Lung (tissue), 12 donors: ENCODE data around the gene TAF6. TPM values are rescaled to one million over a fixed set of nuclear protein-coding genes. Genes with fewer than 3 reads are reported as not detected.

ENCODE experiments used
- ATAC-seq: fragments of 200-7000 bp; cut with Tn5 transposase; one replicate; pipeline ENCODE4 v1.9.1; 2020; ENCODE audit warnings: moderate number of reproducible peaks; ENCODE audit not compliant: insufficient read depth, low FRiP score
- DNase-seq, 3 donors: peaks; one replicate each; pipeline ENCODE4 v3.0.0-alpha.2; 2013 to 2017
- H3K27ac ChIP-seq, 2 donors: one replicate each; pipeline ENCODE4 v1.5.1; 2013; ENCODE audit warnings: mild to moderate bottlenecking in 2 of 2, moderate library complexity in 2 of 2, control low read depth in 1 of 2, inconsistent platforms in 1 of 2, low read depth in 1 of 2, low read length in 1 of 2
- H3K27me3 ChIP-seq, 3 donors: one replicate each; pipeline ENCODE4 v1.5.1; 2013; ENCODE audit warnings: low read length in 2 of 3; ENCODE audit not compliant: control insufficient read depth in 3 of 3, insufficient read depth in 3 of 3
- H3K36me3 ChIP-seq, 4 donors: one replicate each; pipeline ENCODE4 v1.5.1; 2013; ENCODE audit warnings: low read length in 4 of 4, mild to moderate bottlenecking in 1 of 4, moderate library complexity in 1 of 4; ENCODE audit not compliant: control insufficient read depth in 4 of 4, insufficient read depth in 4 of 4
- H3K4me1 ChIP-seq, 5 donors: one replicate each; pipeline ENCODE4 v1.5.1; 2013; ENCODE audit warnings: low read length in 5 of 5, mild to moderate bottlenecking in 2 of 5, moderate library complexity in 1 of 5; ENCODE audit not compliant: control insufficient read depth in 5 of 5, insufficient read depth in 5 of 5
- H3K4me3 ChIP-seq: one replicate; pipeline ENCODE4 v1.5.1; 2013; ENCODE audit warnings: mild to moderate bottlenecking, control low read depth, moderate library complexity
- H3K9ac ChIP-seq, 2 donors: one replicate each; pipeline ENCODE4 v1.5.1; 2013; ENCODE audit warnings: low read length in 2 of 2, control low read depth in 1 of 2; ENCODE audit not compliant: insufficient read depth in 1 of 2
- H3K9me3 ChIP-seq, 4 donors: one replicate each; pipeline ENCODE4 v1.5.1; 2013; ENCODE audit warnings: low read length in 3 of 4, mild to moderate bottlenecking in 1 of 4, moderate library complexity in 1 of 4; ENCODE audit not compliant: control insufficient read depth in 4 of 4, insufficient read depth in 3 of 4
- CTCF ChIP-seq: IDR thresholded peaks from 2 replicates; pipeline ENCODE4 v1.5.1; 2012; ENCODE audit warnings: mild to moderate bottlenecking; ENCODE audit errors: control extremely low read depth, extremely low read depth
- WGBS, 2 donors: extraction: QIAGEN DNeasy Blood & Tissue Kit; methylation state at CpG; one replicate each; pipeline ENCODE4 v1.1.7; 2013; 5-methylcytosine and 5-hydroxymethylcytosine counted together
- polyA plus RNA-seq, 2 donors: library from polyadenylated mRNA; stranded (reverse); fragments of 200-250 nt; gene quantifications; one replicate each; pipeline ENCODE4 v1.2.1, GENCODE V29; 2013
- total RNA-seq, 2 donors: library from RNA; depleted of rRNA in 1 of 2; stranded (reverse); fragments of >200 nt in 1 of 2; gene quantifications; one replicate each; pipeline ENCODE4 v1.2.1, GENCODE V29; 2014 to 2021
- donor health status: control.
- donor health status: control.
- donor health status: Bipolar disorder and iron deficiency.
- donor health status: healthy.
- donor health status: DM: yes; HTN: yes; CAD: no.

TAF6 gene
- total and polyA plus RNA-seq, 4 donors: 31.5 to 51.5 (median 37.9) TPM

GRCh38 chr7:100127866-100128636, 8.9 kb upstream of the TAF6 start:
- peaks cover 0 to 15% (median 5%) of the 10 kb centered on the region in 5 donors for H3K4me1 ChIP-seq
- peak overlapping the region; percentile 80 for H3K4me3 ChIP-seq
- H3K9me3 ChIP-seq: no peaks in the 10 kb centered on the region
- ATAC-seq: no peak
- H3K9ac ChIP-seq: peak overlapping the region in 1 of 2 donors; percentile 46
- H3K36me3 ChIP-seq: no peaks in the 10 kb centered on the region
- H3K27me3 ChIP-seq: no peaks in the 10 kb centered on the region
- no peak for TF ChIP-seq CTCF
- DNase-seq: peak; percentile 31 to 43 (median 41)
- WGBS, 2 donors: 3 to 5% methylated on average over 35 to 37 of the region's 37 CpGs
- H3K27ac ChIP-seq: peak overlapping the region; percentile 59 to 99

GRCh38 chr7:100126931-100127865, 8.0 kb upstream of the TAF6 start, which contains the start of gene MBLAC1:
Gene MBLAC1 (plus strand): TSS chr7:100126967. CDS start chr7:100127396, 429 bp downstream.
- WGBS, 2 donors: 1% methylated on average over 65 to 85 of the region's 85 CpGs
- H3K9me3 ChIP-seq: no peaks in the 10 kb centered on the region
- ATAC-seq (peak; percentile 94), DNase-seq (peak; percentile 93 to 97 (median 95))
- TF ChIP-seq CTCF: no peak
- H3K9ac ChIP-seq: peak within 1 kb of the TSS; percentile 56 to 95
- no peaks in the 10 kb centered on the region for H3K27me3 ChIP-seq
- peak within 1 kb of the TSS; percentile 95 to 99 for H3K27ac ChIP-seq
- H3K4me3 ChIP-seq: peak within 1 kb of the TSS; percentile 80
- peaks cover 0 to 8% (median under 1%) of the 10 kb centered on the region in 4 donors for H3K36me3 ChIP-seq
- H3K4me1 ChIP-seq: peaks cover 0 to 15% (median 5%) of the 10 kb centered on the region in 5 donors

GRCh38 chr7:100126239-100126930, 7.2 kb upstream of the TAF6 start:
- H3K27ac ChIP-seq: peak overlapping the region; percentile 95 to 99
- peak overlapping the region; percentile 56 to 95 for H3K9ac ChIP-seq
- peak overlapping the region; percentile 73 for H3K4me3 ChIP-seq
- ATAC-seq: no peak
- no peaks in the 10 kb centered on the region for H3K9me3 ChIP-seq
- H3K27me3 ChIP-seq: no peaks in the 10 kb centered on the region
- DNase-seq: no peak
- peaks cover 0 to 11% (median 1%) of the 10 kb centered on the region in 4 donors for H3K36me3 ChIP-seq
- WGBS, 2 donors: 12 to 16% methylated on average over 29 of the region's 29 CpGs
- TF ChIP-seq CTCF: no peak
- peaks cover 0 to 15% (median 5%) of the 10 kb centered on the region in 5 donors for H3K4me1 ChIP-seq
